Astrocyte (in vitro differentiated cells and primary cell): ENCODE results near the gene CACNA1C.

Experiments
- CTCF ChIP-seq: IDR thresholded peaks from 2 replicates; pipeline ENCODE4 v1.5.1; 2011; ENCODE audit warnings: low read depth, mild to moderate bottlenecking, inconsistent platforms, low read length, moderate library complexity; ENCODE audit not compliant: insufficient read depth
- EZH2 ChIP-seq: IDR thresholded peaks from 2 replicates; pipeline ENCODE4 v1.6.1; 2012; ENCODE audit warnings: mild to moderate bottlenecking, low read length, inconsistent platforms; ENCODE audit not compliant: insufficient read depth

- no peak for TF ChIP-seq CTCF
- no peak for TF ChIP-seq EZH2
Observed at GRCh38 chr12:2453076-2453760, 400.4 kb downstream of the CACNA1C start.
